AG04450 (cell line): ENCODE data around the gene FAM98C. TPM values are rescaled to one million over a fixed set of nuclear protein-coding genes. Genes with fewer than 3 reads are reported as not detected.

Source experiments
- CTCF ChIA-PET: fragments of 300-600, 350-600 bp; formaldehyde crosslinking; extraction: SDS; loops from one replicate; lab custom pipeline; 2022; ENCODE audit warnings: antibody characterized with exemption, inconsistent platforms; lab: Charles Lee
- POLR2A ChIA-PET: fragments of 350-600 bp; formaldehyde crosslinking; extraction: SDS; loops from one replicate; lab custom pipeline; 2021; ENCODE audit warnings: antibody characterized with exemption, inconsistent platforms; lab: Yijun Ruan, JAX
- DNase-seq: peaks from one replicate; pipeline ENCODE4 v3.0.0-alpha.2; 2011; ENCODE audit warnings: low read depth, low spot score
- H3K27ac ChIP-seq: one replicate; pipeline ENCODE4 v1.5.1; 2012; ENCODE audit warnings: low read depth, low read length, control low read depth
- H3K27me3 ChIP-seq: one replicate; pipeline ENCODE4 v1.6.0; 2012; ENCODE audit warnings: low read length; ENCODE audit not compliant: control insufficient read depth, insufficient read depth
- H3K4me3 ChIP-seq: 2 replicates; pipeline ENCODE4 v1.5.1; 2011; ENCODE audit warnings: mild to moderate bottlenecking, low read depth, low read length, control low read depth
- H3K9me3 ChIP-seq: 2 replicates; pipeline ENCODE4 v1.5.1; 2012; ENCODE audit warnings: low read length; ENCODE audit not compliant: control insufficient read depth, insufficient read depth
- CTCF ChIP-seq: IDR thresholded peaks from 2 replicates; pipeline ENCODE4 v1.5.1; 2011; ENCODE audit warnings: low read depth, low read length, control low read depth, inconsistent platforms
- polyA plus RNA-seq: library from polyadenylated mRNA; depleted of rRNA; stranded (reverse); fragments of >200 nt; gene quantifications from 2 replicates; pipeline ENCODE4 v1.2.3, GENCODE V29; 2011

Gene FAM98C
- polyA plus RNA-seq, 1 experiment = 5.0 TPM

- H3K4me3 ChIP-seq = no peak overlapping the region
- TF ChIP-seq CTCF = no peak
- ChIA-PET CTCF (interaction anchor here (0.9 kb wide), 1 partner anchor 14 kb away, joined by 5 read pairs; the partner anchor contains the start of gene FAM98C), POLR2A (no interaction called here)
- H3K27ac ChIP-seq = no peak overlapping the region
- H3K9me3 ChIP-seq = no peaks in the 10 kb centered on the region
- no peak for DNase-seq
- peaks cover 25% of the 10 kb centered on the region for H3K27me3 ChIP-seq
Observed at GRCh38 chr19:38417146-38417543, 14.3 kb downstream of the FAM98C start.

GRCh38 chr19:38417544-38418506 is 14.9 kb downstream of the FAM98C start:
- no peak for DNase-seq
- TF ChIP-seq CTCF = no peak
- no peaks in the 10 kb centered on the region for H3K9me3 ChIP-seq
- ChIA-PET POLR2A (no interaction called here), CTCF (no interaction called here)
- peaks cover 29% of the 10 kb centered on the region for H3K27me3 ChIP-seq
- H3K27ac ChIP-seq = peak overlapping the region; percentile 11
- H3K4me3 ChIP-seq = no peak overlapping the region

GRCh38 chr19:38420935-38421334 is 18.0 kb downstream of the FAM98C start:
- Histone ChIP-seq H3K9me3 (no peaks in the 10 kb centered on the region; the same call in 1 of the 2 replicates), H3K27me3 (peaks cover 29% of the 10 kb centered on the region), H3K4me3 (no peak overlapping the region), H3K27ac (no peak overlapping the region)
- ChIA-PET POLR2A (no interaction called here), CTCF (interaction anchor here (0.5 to 0.9 kb wide), 2 partner anchors 18 to 702 kb away, joined by 3 to 4 read pairs; partner anchors contain the start of gene FAM98C)
- TF ChIP-seq CTCF = no peak
- DNase-seq = no peak

- ChIA-PET POLR2A (no interaction called here), CTCF (no interaction called here)
- Histone ChIP-seq H3K9me3 (no peaks in the 10 kb centered on the region; the same call in 1 of the 2 replicates), H3K27ac (no peak overlapping the region), H3K4me3 (no peak overlapping the region), H3K27me3 (peaks cover 29% of the 10 kb centered on the region)
- TF ChIP-seq CTCF = no peak
- no peak for DNase-seq
Observed at GRCh38 chr19:38421856-38422255, 19.0 kb downstream of the FAM98C start.

GRCh38 chr19:38422438-38422837 is 19.5 kb downstream of the FAM98C start:
- POLR2A ChIA-PET = no interaction called here
- TF ChIP-seq CTCF = no peak
- CTCF ChIA-PET = no interaction called here

More at GRCh38 chr19:38422438-38422837, 19.5 kb downstream of the FAM98C start:
- Histone ChIP-seq H3K27ac (no peak overlapping the region), H3K9me3 (no peaks in the 10 kb centered on the region; the same call in 1 of the 2 replicates), H3K4me3 (no peak overlapping the region), H3K27me3 (peaks cover 23% of the 10 kb centered on the region)
- DNase-seq = no peak
